Endothelial cell of umbilical vein (primary cell): ENCODE measurements around the gene HGFAC. TPM values are rescaled to one million over a fixed set of nuclear protein-coding genes. Genes with fewer than 3 reads are reported as not detected.

Experiments used
- BruUV-seq: library from RNA; stranded (reverse); fragments of 400-500 nt; replicated peaks from 2 replicates; lab custom pipeline; 2021; lab: Mats Ljungman, UMichigan
- CTCF ChIA-PET: fragments of 300-600, 350-600 bp; sonication (Branson Sonifier 250); formaldehyde crosslinking; loops from one replicate; lab custom pipeline; 2021; ENCODE audit warnings: antibody characterized with exemption, inconsistent platforms; lab: Charles Lee
- POLR2A ChIA-PET: fragments of 300-600, 350-600 bp; sonication (Branson Sonifier 250); formaldehyde crosslinking; loops from one replicate; lab custom pipeline; 2021; ENCODE audit warnings: antibody characterized with exemption, inconsistent platforms; lab: Charles Lee
- DNase-seq: peaks from one replicate; pipeline ENCODE4 v3.0.0-alpha.2; 2011; ENCODE audit warnings: low read depth, low spot score
- FAIRE-seq: peaks from 2 replicates; lab custom pipeline; 2011; peaks lifted over from hg19 to GRCh38; lab: Jason Lieb, UNC
- H2AFZ ChIP-seq: 2 replicates; pipeline ENCODE4 v1.6.0; 2012; ENCODE audit warnings: low read depth, low read length, control low read depth, inconsistent platforms
- H3K27ac ChIP-seq: 2 replicates; pipeline ENCODE4 v1.5.1; 2011; ENCODE audit warnings: low read depth, mild to moderate bottlenecking, control low read depth, low read length, moderate library complexity; ENCODE audit not compliant: insufficient read depth
- H3K27me3 ChIP-seq, 2 experiments: 2 replicates each; pipeline versions ENCODE4 v1.6.0 to v1.6.1; 2011; ENCODE audit warnings: low read length in 2 of 2, mixed read lengths in 1 of 2; ENCODE audit not compliant: control insufficient read depth in 2 of 2, insufficient read depth in 2 of 2
- H3K36me3 ChIP-seq, 2 experiments: 2 replicates in 1 of 2; 3 replicates in 1 of 2; pipeline ENCODE4 v1.5.1; 2011; ENCODE audit warnings: low read length in 2 of 2, mild to moderate bottlenecking in 1 of 2, moderate library complexity in 1 of 2; ENCODE audit not compliant: control insufficient read depth in 2 of 2, insufficient read depth in 2 of 2; ENCODE audit errors: extremely low read depth in 1 of 2
- H3K4me1 ChIP-seq: 3 replicates; pipeline ENCODE4 v1.5.1; 2011; ENCODE audit warnings: mild to moderate bottlenecking, low read length; ENCODE audit not compliant: control insufficient read depth, insufficient read depth; ENCODE audit errors: extremely low read depth
- H3K4me2 ChIP-seq: 2 replicates; pipeline ENCODE4 v1.6.1; 2011; ENCODE audit warnings: low read length, control low read depth, mixed read lengths; ENCODE audit not compliant: insufficient read depth
- H3K4me3 ChIP-seq, 3 experiments: fragments of 200-600 bp in 1 of 3; sonication (generic), shearing (Covaris generic) in 1 of 3; replicated peaks in 1 of 3; 2 replicates each; pipeline ENCODE4 v1.5.1; 2011 to 2016; ENCODE audit warnings: control low read depth in 3 of 3, low read length in 3 of 3, mild to moderate bottlenecking in 2 of 3, inconsistent platforms in 1 of 3, low read depth in 1 of 3, moderate library complexity in 1 of 3; ENCODE audit not compliant: insufficient read depth in 1 of 3
- H3K79me2 ChIP-seq: 2 replicates; pipeline ENCODE4 v1.6.0; 2012; ENCODE audit warnings: low read length, inconsistent platforms; ENCODE audit not compliant: control insufficient read depth, insufficient read depth
- H3K9ac ChIP-seq: replicated peaks from 2 replicates; pipeline ENCODE3; 2011; ENCODE audit warnings: low read length, control low read depth; ENCODE audit not compliant: insufficient read depth; ENCODE audit errors: extremely low read depth
- H3K9me1 ChIP-seq: replicated peaks from 3 replicates; pipeline ENCODE4 v1.6.0; 2011; ENCODE audit warnings: mild to moderate bottlenecking, low read length; ENCODE audit not compliant: control insufficient read depth, insufficient read depth; ENCODE audit errors: extremely low read depth
- H3K9me3 ChIP-seq: replicated peaks from 2 replicates; pipeline ENCODE4 v1.5.1; 2012; ENCODE audit warnings: low read length, inconsistent platforms; ENCODE audit not compliant: control insufficient read depth, insufficient read depth
- H4K20me1 ChIP-seq: replicated peaks from 2 replicates; pipeline ENCODE3; 2011; ENCODE audit warnings: mild to moderate bottlenecking, low read length; ENCODE audit not compliant: control insufficient read depth, insufficient read depth; ENCODE audit errors: extremely low read depth
- CTCF ChIP-seq, 2 donors: IDR thresholded peaks; 1 replicate in 1 of 2; 2 replicates in 1 of 2; pipeline ENCODE4 v1.5.1; 2011; ENCODE audit warnings: low read length in 2 of 2, mild to moderate bottlenecking in 2 of 2, moderate library complexity in 2 of 2, control low read depth in 1 of 2, inconsistent platforms in 1 of 2, low read depth in 1 of 2; ENCODE audit not compliant: insufficient read depth in 1 of 2; ENCODE audit errors: extremely low read depth in 1 of 2
- EZH2 ChIP-seq: IDR thresholded peaks from 2 replicates; pipeline ENCODE4 v1.6.1; 2012; ENCODE audit warnings: borderline replicate concordance, low read depth, mild to moderate bottlenecking, moderate library complexity, low read length, inconsistent platforms; ENCODE audit not compliant: severe bottlenecking
- FOS ChIP-seq: IDR thresholded peaks from 2 replicates; pipeline ENCODE4 v1.6.1; 2011; ENCODE audit warnings: mild to moderate bottlenecking, low read length, moderate library complexity, borderline replicate concordance; ENCODE audit not compliant: insufficient read depth
- GATA2 ChIP-seq: IDR thresholded peaks from 2 replicates; pipeline ENCODE4 v1.7.0; 2011; ENCODE audit warnings: low read depth, mild to moderate bottlenecking, moderate library complexity, mixed read lengths, low read length; ENCODE audit not compliant: insufficient read length, insufficient read depth
- JUN ChIP-seq: IDR thresholded peaks from 2 replicates; pipeline ENCODE4 v1.6.1; 2011; ENCODE audit warnings: borderline replicate concordance, low read depth; ENCODE audit not compliant: insufficient read length, insufficient read depth
- MAX ChIP-seq: IDR thresholded peaks from 2 replicates; pipeline ENCODE4 v1.6.1; 2011; ENCODE audit not compliant: insufficient read depth, insufficient read length
- MYC ChIP-seq: IDR thresholded peaks from one replicate; pipeline ENCODE4 v1.6.1; 2011; ENCODE audit warnings: mild to moderate bottlenecking, low read depth, low read length
- POLR2A ChIP-seq: IDR thresholded peaks from 2 replicates; pipeline ENCODE4 v1.6.1; 2012; ENCODE audit warnings: low read depth, mild to moderate bottlenecking, control low read depth, low read length
- POLR2AphosphoS5 ChIP-seq: IDR thresholded peaks from 2 replicates; pipeline ENCODE4 v1.6.1; 2012; ENCODE audit warnings: low read depth, mild to moderate bottlenecking, control low read depth, low read length, moderate library complexity; ENCODE audit not compliant: insufficient read depth
- dilution Hi-C: fragments of 300-500 bp; cut with MboI; formaldehyde crosslinking; loops from one replicate; pipeline ENCODE4 v1.15.0; 2019; ENCODE audit warnings: low sequenced_read_pairs; ENCODE audit not compliant: extremely low pct_ligation_motif_present
- intact Hi-C: fragments of 100-400 bp; cut with micrococcal nuclease; formaldehyde crosslinking; loops from one replicate; pipeline ENCODE4 v1.10.0; 2022
- polyA plus RNA-seq, 4 experiments: library from polyadenylated mRNA; depleted of rRNA in 3 of 4; stranded (reverse) in 3 of 4; unstranded in 1 of 4; fragments of >200 nt; gene quantifications; 2 replicates each; pipeline versions ENCODE4 v1.2.1 to v1.2.3, GENCODE V29; 2011 to 2012; ENCODE audit warnings: missing spikeins in 1 of 4
- total RNA-seq: library from RNA; stranded (reverse); gene quantifications from 2 replicates; pipeline ENCODE4 v1.2.3, GENCODE V29; 2021

The HGFAC gene
- total and polyA plus RNA-seq, 2 donors (not counting 3 experiments of a cell fraction or from before 2014, with no cell fraction given) = 0.36 to 0.49 TPM

GRCh38 chr4:3436798-3437581, 4.8 kb upstream of the HGFAC start:
- intact Hi-C loops = loop anchor here (5.0 kb wide), 1 partner anchor 50 kb away; no protein-coding TSS in a partner anchor
- FAIRE-seq (peak; percentile 82), DNase-seq (peak; percentile 46)
- BruUV-seq = no TSS peak
- ChIA-PET CTCF (interaction anchor here (0.9 to 4.7 kb wide), 3 partner anchors 91 to 244 kb away, joined by 4 to 47 read pairs (median 4); no protein-coding TSS in a partner anchor), POLR2A (no interaction called here)
- no peaks in the 10 kb centered on the region for H3K27me3 ChIP-seq
- H3K9me1 ChIP-seq = no peaks in the 10 kb centered on the region
- peak overlapping the region; percentile 48 for H3K27ac ChIP-seq
- no peaks in the 10 kb centered on the region for H4K20me1 ChIP-seq
- peaks cover 7% of the 10 kb centered on the region for H3K4me1 ChIP-seq
- dilution Hi-C loops = no loop called here
- no peaks in the 10 kb centered on the region for H3K79me2 ChIP-seq
- H3K36me3 ChIP-seq = no peaks in the 10 kb centered on the region
- H3K9ac ChIP-seq = no peak overlapping the region
- no peak overlapping the region for H3K4me2 ChIP-seq
- no peaks in the 10 kb centered on the region for H3K9me3 ChIP-seq
- H3K4me3 ChIP-seq = no peak overlapping the region
- H2AFZ ChIP-seq = no peak overlapping the region
- TF ChIP-seq MAX = no peak
- TF ChIP-seq MYC = peak; percentile 53
- no peak for TF ChIP-seq JUN
- TF ChIP-seq POLR2A = no peak
- TF ChIP-seq POLR2AphosphoS5 = peak; percentile 39
- TF ChIP-seq CTCF (IDR thresholded peaks at IDR 0.05; ENCODE audit: extremely low read depth in 1 of 2, insufficient read depth in 1 of 2, low read depth in 1 of 2, low read length in 2 of 2) = no peak
- TF ChIP-seq GATA2 = no peak
- peak; percentile 62 for TF ChIP-seq FOS
- TF ChIP-seq EZH2 = no peak
